ENCODE measurements around the gene BEGAIN.

DNA sequence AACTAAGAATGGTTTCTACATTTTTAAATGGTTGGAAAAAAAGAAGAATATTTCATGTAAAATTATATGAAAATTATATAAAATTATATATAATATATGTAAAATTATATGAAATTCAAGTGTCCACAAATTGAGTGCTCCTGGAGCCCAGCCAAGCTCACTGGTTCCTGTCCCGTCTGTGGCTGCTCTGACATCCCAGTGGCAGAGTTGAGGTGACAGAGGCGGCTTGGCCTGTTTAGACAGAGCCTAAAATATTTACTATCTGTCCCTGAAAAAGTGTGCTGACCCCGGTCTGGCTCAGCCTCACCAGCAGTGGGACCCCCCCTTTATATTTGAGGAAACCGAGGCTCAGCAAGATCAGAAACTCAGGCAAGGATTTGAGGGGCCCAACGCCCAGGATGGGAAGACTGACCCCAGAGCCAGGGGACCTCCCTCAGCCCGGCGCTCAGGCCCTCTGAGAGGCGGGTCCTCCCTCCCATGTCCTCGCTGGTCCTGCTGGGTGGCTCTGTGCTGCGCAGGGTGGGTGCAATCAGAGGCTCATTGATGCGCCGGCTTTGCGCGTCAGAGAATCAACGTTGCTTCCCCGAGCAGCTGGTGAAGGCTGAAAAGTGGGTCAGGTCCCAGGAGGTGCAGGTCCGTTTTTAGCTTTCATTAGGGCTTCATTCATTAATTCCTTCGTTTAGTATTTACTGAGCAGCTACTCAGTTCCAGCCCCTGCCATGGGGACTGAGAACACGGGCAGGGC lies 21.5 kb upstream of the BEGAIN start:
- TF ChIP-seq POLR2A (IDR thresholded peaks at IDR 0.05) = no peak
- TF ChIP-seq CTCF (IDR thresholded peaks at IDR 0.05) = no peak

All from esophagus squamous epithelium (tissue), 4 donors.